ENCODE measurements around the gene CCDC158.
"Not testable (repeated sequence)": the region's sequence is repeated elsewhere in the genome, so short reads cannot be mapped to it uniquely, and the experiment has no call there.

CCDC158 gene

DNA sequence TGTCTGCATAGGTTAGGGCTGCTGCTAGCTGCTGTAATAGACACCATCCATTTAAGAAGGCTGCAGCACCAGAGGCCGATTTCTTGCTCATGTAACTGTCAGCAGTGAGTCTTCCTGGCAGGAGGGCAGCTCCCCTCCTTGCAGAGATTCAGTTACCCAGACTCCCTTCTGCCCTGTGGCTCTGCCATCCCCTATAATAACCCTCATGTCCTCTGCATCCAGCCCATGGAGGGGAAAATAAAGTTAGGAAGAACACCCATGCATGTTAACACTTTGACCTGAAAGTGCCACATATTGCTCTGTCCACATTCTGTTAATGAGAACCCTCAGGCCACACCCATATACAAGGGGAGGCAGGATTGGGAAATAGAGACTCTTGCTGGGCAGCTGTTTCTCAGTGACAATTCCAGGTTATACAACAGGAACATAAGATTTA is 109.0 kb downstream of the CCDC158 start:
- no peak for DNase-seq (ENCODE audit: low read depth, low spot score)

DNA sequence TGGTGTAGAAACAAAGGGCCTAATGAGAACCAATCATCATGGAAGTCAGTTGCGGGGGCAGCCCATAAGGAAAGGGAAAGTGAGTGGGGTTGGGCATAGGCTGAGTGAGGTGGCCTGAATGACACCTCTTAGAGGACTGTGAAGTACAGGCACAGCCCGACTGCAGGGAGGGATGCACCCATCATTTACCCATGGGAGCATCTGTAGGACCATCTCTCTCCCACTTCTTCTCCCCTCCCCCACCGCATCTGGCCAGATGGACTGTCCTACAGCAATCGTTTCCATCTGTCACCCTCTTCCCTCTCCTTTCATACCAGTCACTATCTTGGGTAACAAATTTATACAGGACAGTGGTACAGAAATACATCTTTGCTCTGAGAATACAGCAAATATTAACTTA is 110.3 kb downstream of the CCDC158 start:
- no peak for DNase-seq (ENCODE audit: low read depth, low spot score)

DNA sequence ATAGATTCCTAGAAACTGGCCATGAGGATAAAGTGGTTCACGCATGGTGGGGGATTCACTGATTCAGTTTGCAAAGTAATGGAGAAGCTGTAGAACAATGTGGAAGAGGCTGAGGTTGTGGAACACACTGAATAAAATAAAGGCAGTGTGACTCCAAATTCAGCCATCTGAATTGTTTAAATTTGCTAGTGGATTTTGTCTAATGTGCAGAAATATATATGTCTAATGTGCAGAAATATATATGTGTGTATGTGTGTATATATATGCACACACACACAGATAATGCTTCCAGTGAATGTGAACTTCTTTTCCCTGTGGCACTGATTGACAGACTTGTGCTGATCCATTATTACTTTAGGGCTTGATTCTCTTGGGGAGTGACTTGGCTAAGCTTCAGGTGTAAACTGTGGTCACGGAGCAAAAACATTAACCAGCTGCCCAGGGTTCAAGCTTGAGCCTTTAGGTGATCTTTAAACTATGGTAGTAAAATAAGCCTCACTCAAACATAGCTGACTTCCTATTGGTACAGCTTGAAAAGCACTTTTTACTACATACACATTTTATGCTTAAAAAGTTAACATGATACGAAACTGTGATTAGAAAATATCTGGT is 110.9 kb downstream of the CCDC158 start:
- DNase-seq (ENCODE audit: low read depth, low spot score): no peak

DNA sequence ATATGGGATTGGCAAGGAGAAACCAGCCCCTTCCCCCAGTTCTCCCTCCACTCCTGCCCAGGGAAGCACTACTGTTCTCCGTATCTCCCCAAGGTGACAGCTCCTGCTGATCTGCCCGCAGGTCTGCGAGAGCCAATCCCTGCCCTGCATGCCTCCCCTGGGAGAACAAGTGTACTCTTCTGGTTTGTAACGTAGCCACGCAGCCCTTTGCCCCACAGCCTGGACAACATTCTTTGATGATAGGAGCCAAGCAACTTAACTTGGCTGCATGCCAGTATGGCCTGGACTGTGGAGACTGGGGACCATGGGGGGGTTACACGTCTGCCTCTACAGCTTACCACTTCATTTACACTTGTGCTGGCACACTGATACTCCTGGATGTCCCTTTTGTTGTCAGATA is 112.4 kb downstream of the CCDC158 start:
- DNase-seq (ENCODE audit: low read depth, low spot score): no peak

DNA sequence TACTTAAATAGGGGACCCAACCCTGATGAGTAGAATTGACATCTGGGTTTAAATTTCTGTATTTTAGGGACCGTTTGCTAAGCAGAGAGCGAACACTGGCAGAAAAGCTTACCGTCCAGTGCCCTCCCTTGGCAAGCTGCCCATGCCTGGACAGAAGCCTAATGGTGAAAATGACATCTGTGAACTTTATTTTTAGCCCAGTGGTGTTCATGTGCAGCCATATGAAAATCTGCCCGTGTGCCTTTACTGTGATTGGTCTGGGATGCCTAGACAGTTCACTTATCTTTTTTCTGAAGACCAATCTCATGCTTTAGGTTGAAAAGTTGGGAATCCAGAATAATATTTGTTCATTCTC is 113.3 kb downstream of the CCDC158 start:
- DNase-seq (ENCODE audit: low read depth, low spot score): no peak

DNA sequence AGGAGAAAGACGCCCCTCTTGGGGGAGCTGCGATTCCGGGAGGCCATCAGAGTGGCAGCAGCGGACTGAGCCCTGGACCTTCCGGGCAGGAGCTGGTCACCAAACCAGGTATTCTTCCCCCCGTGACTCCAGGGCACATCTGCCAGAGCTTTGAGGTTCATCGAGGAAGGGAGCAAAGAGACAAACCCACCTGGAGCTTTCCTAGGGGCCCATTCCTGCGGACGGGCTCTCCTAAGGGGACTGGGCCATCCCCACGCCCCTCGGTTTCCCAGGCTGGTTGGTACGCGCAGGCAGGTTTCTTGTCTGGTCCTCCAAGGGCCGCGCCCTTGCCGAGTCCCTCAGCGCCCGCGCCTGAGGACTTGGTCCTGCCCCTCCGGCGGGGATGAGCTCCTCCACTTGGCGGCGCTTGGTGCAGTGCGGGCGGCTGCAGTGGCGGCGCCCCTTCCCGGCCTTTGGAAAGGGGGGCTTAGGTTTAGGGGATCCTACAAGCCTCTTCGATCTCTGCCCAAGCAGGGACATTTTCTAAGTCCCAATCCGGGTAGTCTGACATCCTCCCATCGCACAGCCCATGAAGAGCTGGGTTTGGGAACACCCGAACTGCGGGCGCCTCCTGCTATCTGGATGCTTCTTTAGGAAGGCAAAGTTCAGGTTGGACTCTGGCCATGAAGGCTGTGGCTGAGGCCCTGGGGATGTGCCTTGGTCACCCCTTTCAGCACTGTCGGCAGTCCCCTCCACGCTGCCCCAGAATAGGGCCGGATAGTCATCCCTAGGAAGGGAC is 113.9 kb downstream of the CCDC158 start:
- no peak for DNase-seq (ENCODE audit: low read depth, low spot score)

DNA sequence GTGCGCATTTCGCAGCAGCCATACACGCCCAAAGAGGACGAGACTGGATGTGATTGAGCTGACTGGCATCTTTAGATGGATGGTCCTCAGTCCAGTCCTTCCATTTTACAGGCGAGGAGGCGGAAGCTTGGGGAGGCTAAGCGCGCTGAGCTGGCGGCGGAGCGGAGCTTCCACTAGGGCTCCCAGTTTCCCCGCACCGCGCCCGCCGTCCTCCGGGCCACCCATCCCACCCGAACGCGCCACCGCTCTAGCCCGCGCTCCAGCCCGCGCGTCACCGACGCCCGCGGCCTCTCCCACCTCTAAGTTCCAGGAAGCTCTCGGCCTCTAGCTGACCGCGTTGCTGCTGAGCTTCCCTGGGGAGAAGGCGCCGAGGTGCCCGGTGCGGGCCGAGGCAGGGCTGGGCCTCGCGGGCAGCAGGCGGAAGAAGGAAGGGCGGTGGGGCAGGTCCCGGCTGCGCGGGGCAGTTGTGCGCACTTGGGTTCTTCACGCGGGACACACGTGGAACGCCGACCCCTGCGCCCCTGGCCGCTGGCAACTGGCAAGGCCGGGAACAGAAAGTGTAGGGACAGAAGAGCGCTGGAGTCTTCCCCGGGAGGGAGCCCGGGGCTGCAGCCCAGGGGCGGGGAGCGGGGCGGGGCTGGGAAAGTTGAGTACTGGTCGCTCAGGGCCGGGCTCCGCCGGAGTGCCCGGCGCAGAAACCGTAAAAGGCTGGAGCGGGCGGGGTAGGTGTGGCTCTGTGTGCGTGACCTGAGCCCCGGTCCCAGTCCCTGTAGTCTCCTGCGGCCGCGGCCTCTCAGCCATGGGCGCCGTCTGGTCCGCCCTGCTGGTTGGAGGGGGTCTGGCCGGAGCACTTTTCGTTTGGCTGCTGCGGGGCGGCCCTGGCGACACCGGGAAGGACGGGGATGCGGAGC is 114.7 kb downstream of the CCDC158 start, which contains the start of gene STBD1:
TSS of gene STBD1 (plus strand) at position 763 of the 911 bp plus-strand sequence. CDS start at position 800, 37 bp downstream.
- no peak for DNase-seq (ENCODE audit: low read depth, low spot score)

DNA sequence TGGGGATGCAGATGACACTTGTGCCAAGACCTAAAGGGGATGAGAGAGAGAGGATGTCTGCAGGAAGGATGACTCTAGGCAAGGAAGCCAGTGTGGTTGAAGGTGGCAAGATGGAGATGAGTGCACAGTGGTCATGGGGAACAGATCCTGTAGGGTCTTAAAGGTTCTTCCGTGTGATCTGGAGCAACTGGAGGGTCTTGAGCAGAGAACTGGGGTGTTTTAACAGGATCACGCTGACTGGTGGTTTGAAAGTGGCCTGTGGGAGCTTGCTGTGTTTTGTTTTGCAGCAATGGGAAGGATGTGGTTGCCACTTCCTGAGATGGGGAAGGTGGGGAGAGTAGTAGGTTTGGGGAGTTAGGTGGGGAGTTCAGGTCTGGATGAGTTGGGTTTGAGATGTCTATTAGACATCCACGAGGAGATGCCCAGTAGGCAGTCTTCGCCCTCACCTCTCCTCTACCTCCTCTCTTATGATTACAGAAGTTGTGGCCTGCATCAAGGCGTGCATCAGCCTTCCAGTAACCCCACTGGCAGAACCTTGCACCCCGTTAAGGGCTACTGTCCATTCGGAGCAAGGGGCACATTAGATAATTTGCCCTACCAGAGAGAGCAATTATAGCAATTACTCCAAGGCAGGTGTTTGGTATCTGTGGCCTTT is 115.8 kb downstream of the CCDC158 start:
- no peak for DNase-seq (ENCODE audit: low read depth, low spot score)

DNA sequence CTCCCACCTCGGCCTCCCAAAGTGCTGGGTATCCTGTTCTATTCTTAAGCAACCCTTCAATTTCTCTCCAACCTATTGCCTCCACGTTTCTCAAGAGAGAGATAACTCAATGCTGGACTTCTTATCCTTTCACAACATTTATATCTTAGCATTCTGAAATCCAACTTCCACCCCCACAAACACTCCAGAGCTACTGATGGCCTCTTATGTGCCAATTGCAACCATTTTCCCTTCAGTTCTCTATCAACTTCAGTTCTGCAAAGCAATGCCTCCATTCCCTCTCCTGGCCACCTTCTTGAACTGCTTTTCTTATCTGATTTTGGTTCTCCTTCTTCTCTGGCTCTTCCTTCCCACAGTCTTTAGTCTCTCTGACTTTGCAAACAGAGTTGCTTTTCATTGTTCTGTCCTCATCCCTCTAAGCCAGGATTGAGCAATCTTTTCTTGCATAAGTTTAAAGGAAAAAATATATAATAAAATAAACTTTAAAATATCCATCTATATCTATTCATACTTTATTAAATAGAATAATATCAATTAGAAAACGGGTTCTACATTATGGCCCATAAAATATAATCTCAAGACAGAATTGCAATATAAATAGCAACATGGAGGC is 118.0 kb downstream of the CCDC158 start:
- no peak for DNase-seq (ENCODE audit: low read depth, low spot score)

DNA sequence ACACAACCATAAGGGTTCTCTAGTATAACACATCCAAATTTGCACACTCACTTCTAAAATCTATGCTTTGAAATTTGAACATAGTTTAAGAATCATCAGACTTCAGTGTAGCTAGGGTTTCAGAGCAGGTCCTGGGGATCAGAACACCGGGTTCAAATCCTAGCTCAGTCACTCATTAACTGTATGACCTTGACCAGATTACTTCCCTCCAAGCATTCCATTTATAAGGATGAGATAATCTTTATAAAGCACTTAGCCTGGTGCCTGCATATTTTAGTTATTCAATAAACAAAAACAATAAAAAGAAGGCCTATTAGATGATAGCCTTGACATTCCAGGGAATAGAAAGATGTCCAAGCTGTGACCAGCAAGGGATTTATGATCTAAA is 119.2 kb downstream of the CCDC158 start:
- no peak for DNase-seq (ENCODE audit: low read depth, low spot score)

DNA sequence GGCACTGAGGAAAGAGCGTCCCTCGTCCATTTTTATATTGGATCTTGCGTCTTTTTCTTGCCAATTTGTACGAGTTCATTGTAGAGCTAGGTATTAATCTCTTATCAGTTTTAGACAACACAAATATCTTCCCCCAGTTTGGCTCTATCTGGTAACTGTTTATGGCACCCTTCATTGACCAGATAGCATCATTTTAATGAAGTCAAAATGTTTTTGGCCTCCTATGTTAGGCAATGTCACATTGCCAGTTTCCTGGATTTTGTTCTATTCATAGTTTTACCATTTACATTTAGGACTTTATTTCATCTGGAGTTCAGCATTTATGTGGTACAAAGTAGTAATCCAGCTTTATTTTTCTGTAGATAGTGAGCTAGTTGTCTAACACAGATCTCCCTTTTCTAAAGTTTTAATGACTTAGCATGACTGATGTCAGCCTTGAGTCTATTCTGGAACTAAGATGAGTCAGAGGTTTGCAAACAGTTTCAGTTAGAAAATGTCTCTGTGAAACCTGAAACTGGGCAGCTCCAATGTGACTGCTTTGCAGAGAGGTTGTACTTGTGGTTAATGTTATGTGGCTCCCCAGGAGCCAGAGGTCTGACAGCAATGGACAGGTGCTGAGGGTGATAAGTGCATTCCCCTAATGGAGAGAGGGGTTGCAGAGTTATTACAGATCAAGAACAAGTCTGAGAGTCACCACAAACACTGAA is 119.7 kb downstream of the CCDC158 start:
- DNase-seq (ENCODE audit: low read depth, low spot score): no peak

DNA sequence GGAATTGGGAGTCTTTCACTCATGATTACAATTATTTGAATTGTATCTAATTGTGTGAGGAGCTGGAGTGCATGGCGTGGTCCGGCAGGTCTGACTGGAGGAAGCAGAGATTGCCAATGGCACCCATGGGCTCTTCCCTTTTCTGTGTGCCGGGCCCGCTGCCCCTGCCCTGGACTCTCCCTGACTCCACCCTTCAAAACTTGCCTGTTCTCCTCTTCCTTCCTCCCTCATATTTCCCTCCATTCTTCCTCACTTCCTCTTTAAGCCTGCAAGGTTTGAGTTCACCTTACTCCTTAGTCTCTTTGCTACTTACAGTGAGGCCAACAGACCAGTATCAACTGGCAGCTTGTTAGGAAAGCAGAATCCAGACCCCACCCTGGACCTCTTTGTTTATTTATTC is 120.9 kb downstream of the CCDC158 start:
- no peak for DNase-seq (ENCODE audit: low read depth, low spot score)

DNA sequence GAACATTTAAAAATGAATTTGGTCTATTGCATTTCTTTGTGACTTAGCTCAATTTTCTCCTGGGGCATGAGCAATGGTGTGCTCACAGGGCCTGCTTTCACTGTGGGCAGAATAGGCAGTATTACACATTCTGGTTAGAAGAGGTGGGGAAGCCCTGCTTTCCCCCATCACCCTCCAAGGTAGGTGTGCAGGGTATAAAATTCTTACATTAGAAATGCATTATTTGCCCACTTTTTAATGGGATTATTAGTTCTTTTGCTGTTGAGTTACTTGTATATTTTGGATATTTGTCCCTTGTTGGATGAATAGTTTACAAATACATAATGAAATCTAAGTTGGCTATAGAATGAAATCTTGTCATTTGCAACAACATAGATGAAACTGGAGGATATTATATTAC is 122.7 kb downstream of the CCDC158 start:
- no peak for DNase-seq (ENCODE audit: low read depth, low spot score)

DNA sequence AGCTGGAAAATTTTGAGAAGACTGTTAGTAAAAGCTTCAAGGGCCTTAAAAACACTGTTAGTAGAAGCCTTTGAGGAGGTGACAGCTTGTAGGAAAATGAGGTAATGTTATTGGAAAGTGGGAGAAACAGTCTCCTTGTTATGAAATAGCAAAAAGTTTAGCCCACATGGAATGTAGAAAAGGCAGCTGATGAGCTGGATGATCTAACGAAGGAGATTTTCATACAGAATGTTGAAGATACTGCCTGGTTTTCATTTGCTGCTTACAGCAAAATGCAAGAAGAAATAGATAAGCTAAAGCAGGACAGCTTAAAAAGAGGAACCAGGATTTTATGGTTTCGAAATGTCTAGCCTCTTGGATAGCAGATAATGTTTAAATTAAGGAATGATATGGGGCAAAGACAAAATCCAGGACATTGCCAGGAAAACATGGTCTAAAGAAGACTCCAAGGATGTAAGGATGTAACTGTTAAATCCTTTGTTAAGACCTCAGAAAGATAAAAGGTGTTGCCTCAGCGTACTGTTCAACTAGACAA is 124.6 kb downstream of the CCDC158 start:
- DNase-seq (ENCODE audit: low read depth, low spot score): no peak

DNA sequence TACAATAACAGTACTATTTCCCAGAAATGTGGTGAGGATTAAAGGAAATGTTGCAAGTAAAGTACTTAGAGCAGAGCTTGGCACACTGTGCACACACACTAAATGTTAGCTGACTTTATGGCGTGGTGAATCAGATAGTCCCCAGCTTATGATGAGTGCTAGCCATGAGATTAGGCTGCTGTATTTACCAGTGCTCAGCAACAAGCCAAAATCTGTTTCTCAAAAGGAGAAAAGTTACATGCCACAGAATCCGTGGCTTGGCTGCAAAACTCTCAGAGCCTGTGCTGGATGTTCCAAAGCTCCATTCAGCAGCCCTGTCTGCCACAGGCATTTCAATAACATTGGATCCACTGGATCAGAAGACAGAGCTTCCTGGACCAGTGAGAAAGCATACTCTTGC is 127.2 kb downstream of the CCDC158 start:
- DNase-seq (ENCODE audit: low read depth, low spot score): no peak

DNA sequence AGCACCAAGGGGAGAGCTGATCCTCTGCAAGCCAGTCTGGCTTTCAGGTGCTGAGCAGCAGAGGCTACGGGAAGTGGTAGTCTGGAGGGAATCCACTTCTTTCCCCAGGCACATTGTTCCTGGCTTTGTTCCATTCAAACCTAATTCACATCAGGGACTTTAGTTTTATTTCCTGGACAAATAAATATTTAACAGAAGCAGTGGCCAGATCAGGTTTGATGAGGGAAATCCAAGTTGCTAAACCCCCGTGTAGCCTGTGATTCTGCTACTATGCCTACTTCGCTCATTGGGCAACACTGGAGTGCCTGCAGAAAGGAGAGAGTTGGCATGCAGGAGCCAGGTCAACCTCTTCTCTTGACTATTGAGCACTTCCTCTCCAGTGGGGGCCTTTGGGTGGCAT is 128.2 kb downstream of the CCDC158 start:
- no peak for DNase-seq (ENCODE audit: low read depth, low spot score)

DNA sequence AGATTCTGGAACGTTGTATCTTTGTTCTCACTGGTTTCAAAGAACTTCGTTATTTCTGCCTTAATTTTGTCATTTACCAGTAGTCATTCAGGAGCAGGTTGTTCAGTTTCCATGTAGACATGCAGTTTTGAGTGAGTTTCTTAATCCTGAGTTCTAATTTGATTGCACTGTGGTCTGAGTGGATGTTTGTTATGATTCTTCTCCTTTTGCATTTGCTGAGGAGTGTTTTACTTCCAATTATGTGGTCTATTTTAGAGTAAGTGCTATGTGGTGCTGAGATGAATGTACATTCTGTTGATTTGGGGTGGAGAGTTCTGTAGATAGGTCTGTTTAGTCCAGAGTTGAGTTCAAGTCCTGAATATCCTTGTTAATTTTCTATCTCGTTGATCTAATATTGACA is 133.1 kb downstream of the CCDC158 start:
- DNase-seq (ENCODE audit: low read depth, low spot score): not testable (repeated sequence)

DNA sequence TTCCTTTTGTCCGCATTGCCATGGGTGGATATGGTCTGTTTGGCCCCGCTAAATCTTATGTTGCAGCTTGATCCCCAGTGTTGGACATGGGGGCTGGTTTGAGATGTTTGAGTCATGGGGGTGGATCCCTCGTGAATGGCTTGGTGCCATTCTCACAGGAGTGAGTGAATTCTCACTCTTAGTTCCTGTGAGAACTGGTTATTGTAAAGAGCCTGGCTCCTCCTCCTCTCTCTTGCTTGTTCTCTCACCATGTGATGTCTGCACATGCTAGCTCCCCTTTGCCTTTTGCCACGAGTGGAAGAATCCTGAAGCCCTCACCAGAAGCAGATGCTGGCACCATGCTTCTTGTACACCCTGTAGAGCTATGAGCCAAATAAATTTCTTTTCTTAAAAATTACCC is 137.0 kb downstream of the CCDC158 start:
- DNase-seq (ENCODE audit: low read depth, low spot score): no peak

DNA sequence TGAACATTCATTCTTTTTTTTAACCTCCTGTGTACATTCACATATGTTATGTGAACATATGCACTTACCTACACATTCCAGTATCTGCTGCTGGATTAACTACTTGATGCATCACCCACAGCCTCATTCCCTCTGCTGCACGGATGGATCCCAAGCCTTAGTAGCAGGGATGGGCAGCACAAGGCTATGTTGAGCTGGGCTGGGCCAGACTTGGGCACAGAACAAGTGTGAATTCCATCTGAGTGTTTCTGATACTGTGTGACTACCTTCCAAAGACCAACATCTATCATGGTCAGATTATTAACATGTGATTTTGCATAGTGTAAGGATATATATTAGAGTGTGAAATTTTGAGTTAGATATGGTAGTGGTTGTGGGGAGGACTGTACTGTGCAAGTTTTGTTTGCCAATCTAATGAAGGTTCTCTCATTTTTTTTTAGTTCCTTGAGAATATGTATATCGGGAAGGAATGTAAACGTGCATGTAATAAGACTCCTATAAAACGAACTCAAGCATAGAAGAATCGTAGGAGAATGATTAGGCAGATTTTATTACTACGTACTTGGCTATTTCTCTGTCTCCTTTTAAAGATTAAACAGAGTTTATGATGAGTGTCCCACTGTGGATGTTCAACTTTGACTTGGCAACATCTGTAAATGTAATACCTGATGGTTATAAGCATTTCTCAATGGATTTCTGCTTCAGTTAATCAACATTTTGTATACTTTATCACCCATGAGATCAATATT is 137.8 kb downstream of the CCDC158 start:
- no peak for DNase-seq (ENCODE audit: low read depth, low spot score)

DNA sequence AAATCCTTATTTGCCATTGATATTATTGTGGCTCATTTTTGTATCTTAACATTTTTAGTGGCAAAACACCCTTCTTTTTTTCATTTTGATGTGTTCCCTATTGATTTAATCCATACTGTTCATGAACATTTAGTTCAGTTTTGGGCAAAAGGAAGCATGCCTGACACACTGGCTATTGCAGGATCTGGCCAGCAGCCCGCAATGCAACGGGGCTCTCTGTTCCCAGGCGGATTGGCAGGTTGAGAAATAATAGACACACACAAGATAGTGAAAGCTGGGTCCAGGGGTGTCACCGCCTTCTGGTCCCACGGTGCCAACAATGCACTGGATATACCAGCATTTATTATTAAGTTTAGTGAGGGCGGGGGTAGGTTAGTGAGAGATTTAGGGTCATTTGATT is 139.3 kb downstream of the CCDC158 start:
- DNase-seq (ENCODE audit: low read depth, low spot score): not testable (repeated sequence)

All from activated naive CD8-positive, alpha-beta T cell treated with anti-CD3 and anti-CD28 coated beads, Interleukin-2, amount 50 U/mL, for 16 hours (primary cell).